Stomach (tissue), 9 donors: ENCODE results near the gene SLC9A4. TPM values are rescaled to one million over a fixed set of nuclear protein-coding genes. Genes with fewer than 3 reads are reported as not detected.

Source experiments
- DNase-seq, 2 donors: peaks; one replicate each; pipeline versions ENCODE4 v3.0.0 to v3.0.0-alpha.2; 2013 to 2019
- H3K27ac ChIP-seq, 5 donors: fragments of 200-600 bp in 4 of 5; sonication (generic) in 4 of 5; one replicate each; pipeline ENCODE4 v1.5.1; 2013 to 2019; ENCODE audit warnings: mild to moderate bottlenecking in 1 of 5, moderate library complexity in 1 of 5
- H3K27me3 ChIP-seq, 3 donors: fragments of 200-600 bp; sonication (generic); one replicate each; pipeline ENCODE4 v1.5.1; 2017 to 2019; ENCODE audit warnings: mixed run types in 1 of 3
- H3K36me3 ChIP-seq, 4 donors: fragments of 200-600 bp; sonication (generic); 1 replicate in 3 of 4; 2 replicates in 1 of 4; pipeline ENCODE4 v1.5.1; 2016 to 2019
- H3K4me1 ChIP-seq, 4 donors: fragments of 200-600 bp; sonication (generic); one replicate each; pipeline ENCODE4 v1.5.1; 2016 to 2019
- H3K4me3 ChIP-seq, 4 donors: fragments of 200-600 bp; sonication (generic) in 3 of 4; one replicate each; pipeline ENCODE4 v1.5.1; 2016 to 2019; ENCODE audit warnings: mild to moderate bottlenecking in 1 of 4
- H3K9me3 ChIP-seq, 4 donors: fragments of 200-600 bp; sonication (generic); one replicate each; pipeline ENCODE4 v1.5.1; 2016 to 2019
- CTCF ChIP-seq, 7 experiments: fragments of 450-650 bp in 4 of 7; fragments of 200-600 bp in 3 of 7; sonication (generic) in 3 of 7; IDR thresholded peaks; one replicate each; pipeline ENCODE4 v1.5.1; 2016 to 2019; ENCODE audit warnings: antibody characterized with exemption in 7 of 7, control low read depth in 2 of 7, mild to moderate bottlenecking in 1 of 7
- EP300 ChIP-seq: sonication (generic); formaldehyde crosslinking; IDR thresholded peaks from one replicate; pipeline ENCODE4 v1.6.1; 2017; ENCODE audit warnings: antibody characterized with exemption
- POLR2A ChIP-seq, 4 donors: fragments of 450-650 bp; IDR thresholded peaks; one replicate each; pipeline ENCODE4 v1.6.1; 2016; ENCODE audit warnings: antibody characterized with exemption in 4 of 4, control low read depth in 2 of 4, mild to moderate bottlenecking in 1 of 4, moderate library complexity in 1 of 4
- POLR2AphosphoS5 ChIP-seq, 3 donors: sonication (generic); formaldehyde crosslinking; IDR thresholded peaks; one replicate each; pipeline ENCODE4 v1.6.1; 2016; ENCODE audit warnings: antibody characterized with exemption in 3 of 3
- WGBS, 5 donors: extraction: QIAGEN DNeasy Blood & Tissue Kit in 3 of 5; methylation state at CpG; one replicate each; pipeline versions ENCODE4 v1.1.5 to v1.1.7; 2013 to 2018; 5-methylcytosine and 5-hydroxymethylcytosine counted together
- intact Hi-C: fragments of 100-400 bp; cut with DNase I; formaldehyde crosslinking; loops from one replicate; pipeline ENCODE4 v1.15.1; 2023; ENCODE audit warnings: low total_unique reads
- polyA plus RNA-seq, 3 donors: library from polyadenylated mRNA; stranded (reverse); fragments of 200-250 nt; gene quantifications; one replicate each; pipeline ENCODE4 v1.2.3, GENCODE V29; 2013
- total RNA-seq, 5 donors: library from RNA; depleted of rRNA; stranded (reverse); fragments of >200 nt; gene quantifications; one replicate each; pipeline versions ENCODE4 v1.1.0 to v1.2.3, GENCODE V29; 2014 to 2016
- donor health status: healthy with polysubstance abuse.
- donor health status: Bipolar disorder and iron deficiency.
- donor health status: healthy.

Gene SLC9A4
- total and polyA plus RNA-seq, 8 donors, result 4.7 to 143 (median 92.4) TPM; not detected in 1

- Histone ChIP-seq H3K27me3 (no peaks in the 10 kb centered on the region), H3K27ac (no peak overlapping the region), H3K36me3 (no peaks in the 10 kb centered on the region), H3K9me3 (no peaks in the 10 kb centered on the region), H3K4me1 (peaks cover 0 to 13% (median 3%) of the 10 kb centered on the region in 4 donors), H3K4me3 (no peak overlapping the region)
- intact Hi-C loops, result no loop called here
- WGBS, 5 donors, result 38 to 44% (median 39%) methylated on average over 4 of the region's 4 CpGs
- TF ChIP-seq POLR2AphosphoS5 (IDR thresholded peaks at IDR 0.05) (no peak), CTCF (IDR thresholded peaks at IDR 0.05) (no peak), EP300 (no peak), POLR2A (IDR thresholded peaks at IDR 0.05) (no peak)
- peak in 1 of 2 donors; percentile 53 for DNase-seq
Measured at GRCh38 chr2:102453501-102453900, 19.5 kb upstream of the SLC9A4 start.

- no peak for TF ChIP-seq POLR2AphosphoS5 (IDR thresholded peaks at IDR 0.05)
- Histone ChIP-seq H3K4me3 (no peak overlapping the region), H3K36me3 (no peaks in the 10 kb centered on the region), H3K27me3 (no peaks in the 10 kb centered on the region), H3K27ac (peak overlapping the region in 2 of 5 donors; percentile 27 to 83), H3K4me1 (peaks cover 0 to 13% (median 3%) of the 10 kb centered on the region in 4 donors), H3K9me3 (no peaks in the 10 kb centered on the region)
- intact Hi-C loops, result no loop called here
- peak in 1 of 2 donors; percentile 10 for DNase-seq
- WGBS, 5 donors, result 29 to 55% (median 39%) methylated on average over 2 of the region's 2 CpGs
Measured at GRCh38 chr2:102455061-102455670, 17.9 kb upstream of the SLC9A4 start.

GRCh38 chr2:102460467-102460866, 12.6 kb upstream of the SLC9A4 start:
- Histone ChIP-seq H3K4me1 (no peaks in the 10 kb centered on the region), H3K27ac (no peak overlapping the region), H3K9me3 (no peaks in the 10 kb centered on the region), H3K4me3 (no peak overlapping the region), H3K27me3 (no peaks in the 10 kb centered on the region), H3K36me3 (no peaks in the 10 kb centered on the region)
- no peak for DNase-seq
- 58 to 85% (median 79%) methylated on average over 1 of the region's 1 CpG for WGBS, 5 donors
- TF ChIP-seq CTCF (IDR thresholded peaks at IDR 0.05) (no peak), POLR2AphosphoS5 (IDR thresholded peaks at IDR 0.05) (no peak), EP300 (no peak), POLR2A (IDR thresholded peaks at IDR 0.05) (no peak)
- intact Hi-C loops, result no loop called here

GRCh38 chr2:102461188-102461587, 11.8 kb upstream of the SLC9A4 start:
- no peaks in the 10 kb centered on the region for H3K4me1 ChIP-seq
- no peaks in the 10 kb centered on the region for H3K27me3 ChIP-seq
- TF ChIP-seq POLR2A (IDR thresholded peaks at IDR 0.05) (no peak), CTCF (IDR thresholded peaks at IDR 0.05) (no peak), EP300 (no peak), POLR2AphosphoS5 (IDR thresholded peaks at IDR 0.05) (no peak)
- H3K4me3 ChIP-seq, result no peak overlapping the region
- H3K27ac ChIP-seq, result no peak overlapping the region
- no peaks in the 10 kb centered on the region for H3K36me3 ChIP-seq
- intact Hi-C loops, result no loop called here
- 85 to 92% (median 89%) methylated on average over 6 of the region's 6 CpGs for WGBS, 5 donors
- H3K9me3 ChIP-seq, result no peaks in the 10 kb centered on the region
- DNase-seq, result no peak

GRCh38 chr2:102463160-102463559, 9.9 kb upstream of the SLC9A4 start:
- TF ChIP-seq EP300 (no peak), POLR2AphosphoS5 (IDR thresholded peaks at IDR 0.05) (no peak), POLR2A (IDR thresholded peaks at IDR 0.05) (no peak)
- DNase-seq, result no peak
- Histone ChIP-seq H3K36me3 (no peaks in the 10 kb centered on the region), H3K4me3 (no peak overlapping the region), H3K9me3 (peaks cover 0 to 3% (median 0%) of the 10 kb centered on the region in 4 donors), H3K27me3 (no peaks in the 10 kb centered on the region), H3K4me1 (no peaks in the 10 kb centered on the region), H3K27ac (no peak overlapping the region)
- intact Hi-C loops, result no loop called here
- 88 to 93% (median 89%) methylated on average over 5 of the region's 5 CpGs for WGBS, 5 donors
